Body of pancreas (tissue), 4 donors: ENCODE data around the gene RABGGTA.

ENCODE experiments used
- CTCF ChIP-seq, 7 experiments: fragments of 450-650 bp in 4 of 7; fragments of 200-600 bp in 3 of 7; sonication (generic) in 3 of 7; IDR thresholded peaks; one replicate each; pipeline ENCODE4 v1.5.1; 2016 to 2019; ENCODE audit warnings: antibody characterized with exemption in 7 of 7
- POLR2A ChIP-seq, 3 donors: fragments of 450-650 bp; IDR thresholded peaks; one replicate each; pipeline ENCODE4 v1.6.1; 2016; ENCODE audit warnings: antibody characterized with exemption in 3 of 3, mild to moderate bottlenecking in 2 of 3

GRCh38 chr14:24283796-24284460 is 12.5 kb upstream of the RABGGTA start:
- TF ChIP-seq CTCF (IDR thresholded peaks at IDR 0.05) (no peak), POLR2A (IDR thresholded peaks at IDR 0.05) (no peak)
